Spleen (tissue), 11 donors: ENCODE results near the gene VWA3B. TPM values are rescaled to one million over a fixed set of nuclear protein-coding genes. Genes with fewer than 3 reads are reported as not detected.

Experiments used
- DNase-seq: peaks from one replicate; pipeline ENCODE4 v3.0.0-alpha.2; 2020
- H3K27ac ChIP-seq, 8 donors: fragments of 200-600 bp; sonication (generic) in 7 of 8; 1 replicate in 4 of 8; 2 replicates in 4 of 8; pipeline versions ENCODE4 v1.5.0 to v1.8.0; 2016 to 2021; ENCODE audit warnings: inconsistent platforms in 4 of 8, mild to moderate bottlenecking in 4 of 8, moderate library complexity in 1 of 8
- H3K27me3 ChIP-seq, 7 donors: fragments of 200-600 bp; sonication (generic) in 6 of 7; replicated peaks in 1 of 7; 1 replicate in 4 of 7; 2 replicates in 3 of 7; pipeline versions ENCODE4 v1.5.0 to v1.8.0; 2016 to 2021; ENCODE audit warnings: inconsistent platforms in 3 of 7, mild to moderate bottlenecking in 1 of 7
- H3K36me3 ChIP-seq, 6 donors: fragments of 200-600 bp; sonication (generic) in 5 of 6; 1 replicate in 4 of 6; 2 replicates in 2 of 6; pipeline versions ENCODE4 v1.5.0 to v1.8.0; 2016 to 2021; ENCODE audit warnings: inconsistent platforms in 2 of 6
- H3K4me1 ChIP-seq, 6 donors: fragments of 200-600 bp; sonication (generic) in 5 of 6; 1 replicate in 3 of 6; 2 replicates in 3 of 6; pipeline versions ENCODE4 v1.5.0 to v1.8.0; 2016 to 2021; ENCODE audit warnings: inconsistent platforms in 3 of 6
- H3K4me3 ChIP-seq, 8 donors: fragments of 200-600 bp; sonication (generic) in 7 of 8; 1 replicate in 4 of 8; 2 replicates in 4 of 8; pipeline versions ENCODE4 v1.5.0 to v1.8.0; 2016 to 2021; ENCODE audit warnings: inconsistent platforms in 4 of 8, mild to moderate bottlenecking in 4 of 8, moderate library complexity in 2 of 8
- H3K9me3 ChIP-seq, 8 donors: fragments of 200-600 bp; sonication (generic) in 7 of 8; 1 replicate in 4 of 8; 2 replicates in 4 of 8; pipeline versions ENCODE4 v1.5.0 to v1.8.0; 2016 to 2021; ENCODE audit warnings: inconsistent platforms in 4 of 8
- CTCF ChIP-seq, 11 experiments: fragments of 200-600 bp in 7 of 11; fragments of 450-650 bp in 4 of 11; sonication (generic) in 4 of 11; IDR thresholded peaks in 8 of 11; conservative IDR thresholded peaks in 3 of 11; 1 replicate in 7 of 11; 2 replicates in 4 of 11; pipeline versions ENCODE4 v1.4.0 to v1.8.0; 2016 to 2021; ENCODE audit warnings: antibody characterized with exemption in 11 of 11, inconsistent platforms in 4 of 11, mild to moderate bottlenecking in 1 of 11
- POLR2A ChIP-seq, 3 donors: fragments of 450-650 bp; IDR thresholded peaks; one replicate each; pipeline ENCODE4 v1.5.1; 2017; ENCODE audit warnings: antibody characterized with exemption in 3 of 3, mild to moderate bottlenecking in 1 of 3
- POLR2AphosphoS5 ChIP-seq, 3 donors: sonication (generic); formaldehyde crosslinking; IDR thresholded peaks; one replicate each; pipeline ENCODE4 v1.5.1; 2017; ENCODE audit warnings: antibody characterized with exemption in 3 of 3
- WGBS, 5 donors: extraction: QIAGEN DNeasy Blood & Tissue Kit in 3 of 5; methylation state at CpG; one replicate each; pipeline versions ENCODE4 v1.1.5 to v1.1.7; 2013 to 2018; 5-methylcytosine and 5-hydroxymethylcytosine counted together
- intact Hi-C: fragments of 100-400 bp; cut with DNase I; formaldehyde crosslinking; loops from one replicate; pipeline ENCODE4 v1.15.0; 2023; ENCODE audit warnings: low total_unique reads
- polyA plus RNA-seq, 3 donors: library from polyadenylated mRNA; stranded (reverse); fragments of 200-250 nt; gene quantifications; one replicate each; pipeline ENCODE4 v1.2.1, GENCODE V29; 2013
- total RNA-seq, 7 donors: library from RNA; depleted of rRNA in 3 of 7; stranded (reverse); fragments of >200 nt in 3 of 7; fragmentation: NEBNext Ultra II Directional in 4 of 7; extraction: Animal tissue kit (Norgen Biotek cat#: 25700) in 4 of 7; gene quantifications; one replicate each; pipeline versions ENCODE4 v1.1.0 to v1.2.1, GENCODE V29; 2016 to 2021
- donor health status: healthy with polysubstance abuse.
- donor health status: DM: no; HTN: no; CAD: no; lungs with moderate emphysema.
- donor health status: DM: no; HTN: no; CAD: no.
- donor health status: Bipolar disorder and iron deficiency.
- donor health status: healthy.
- donor health status: DM: no; HTN: no; CAD: no.
- donor health status: DM: yes; HTN: yes; CAD: no.

VWA3B gene
- total and polyA plus RNA-seq, 10 donors = 0.02 to 0.13 TPM; not detected in 8

GRCh38 chr2:98245491-98245890 is 158.5 kb downstream of the VWA3B start:
- Histone ChIP-seq H3K4me1 (no peaks in the 10 kb centered on the region), H3K9me3 (peaks cover 0 to 22% (median 20%) of the 10 kb centered on the region in 8 donors), H3K27me3 (peaks cover 0 to 5% (median 0%) of the 10 kb centered on the region in 7 donors), H3K36me3 (no peaks in the 10 kb centered on the region), H3K4me3 (no peak overlapping the region), H3K27ac (no peak overlapping the region)
- TF ChIP-seq POLR2AphosphoS5 (IDR thresholded peaks at IDR 0.05) (no peak), CTCF (IDR thresholded peaks at IDR 0.05 in 8 of 11, conservative IDR thresholded peaks at IDR 0.05 in 3 of 11) (no peak), POLR2A (IDR thresholded peaks at IDR 0.05) (no peak)
- DNase-seq = no peak
- intact Hi-C loops = no loop called here
- 72 to 84% (median 75%) methylated on average over 4 of the region's 4 CpGs for WGBS, 5 donors

- no peak for DNase-seq
- intact Hi-C loops = no loop called here
- TF ChIP-seq POLR2AphosphoS5 (IDR thresholded peaks at IDR 0.05) = no peak
- no peak for TF ChIP-seq CTCF (IDR thresholded peaks at IDR 0.05 in 8 of 11, conservative IDR thresholded peaks at IDR 0.05 in 3 of 11)
- TF ChIP-seq POLR2A (IDR thresholded peaks at IDR 0.05) = no peak
- Histone ChIP-seq H3K9me3 (peaks cover 0 to 22% (median 20%) of the 10 kb centered on the region in 8 donors), H3K4me1 (peaks cover 0 to 6% (median 0%) of the 10 kb centered on the region in 6 donors), H3K27ac (no peak overlapping the region), H3K4me3 (no peak overlapping the region), H3K36me3 (no peaks in the 10 kb centered on the region), H3K27me3 (no peaks in the 10 kb centered on the region)
Observed at GRCh38 chr2:98247383-98247782, 160.4 kb downstream of the VWA3B start.

- H3K36me3 ChIP-seq = no peaks in the 10 kb centered on the region
- no peak overlapping the region for H3K27ac ChIP-seq
- TF ChIP-seq CTCF (IDR thresholded peaks at IDR 0.05 in 8 of 11, conservative IDR thresholded peaks at IDR 0.05 in 3 of 11) = no peak
- TF ChIP-seq POLR2A (IDR thresholded peaks at IDR 0.05) = no peak
- no peak for TF ChIP-seq POLR2AphosphoS5 (IDR thresholded peaks at IDR 0.05)
- 65 to 71% (median 68%) methylated on average over 14 of the region's 14 CpGs for WGBS, 5 donors
- H3K4me1 ChIP-seq = peaks cover 0 to 9% (median 0%) of the 10 kb centered on the region in 6 donors
- peaks cover 0 to 14% (median 13%) of the 10 kb centered on the region in 8 donors for H3K9me3 ChIP-seq
- H3K4me3 ChIP-seq = no peak overlapping the region
- DNase-seq = no peak
- H3K27me3 ChIP-seq = no peaks in the 10 kb centered on the region
- intact Hi-C loops = no loop called here
Observed at GRCh38 chr2:98252038-98252773, 165.2 kb downstream of the VWA3B start.

- H3K9me3 ChIP-seq = peaks cover 0 to under 1% (median 0%) of the 10 kb centered on the region in 8 donors
- no peak overlapping the region for H3K4me3 ChIP-seq
- peaks cover 0 to 9% (median 0%) of the 10 kb centered on the region in 6 donors for H3K4me1 ChIP-seq
- H3K27me3 ChIP-seq = no peaks in the 10 kb centered on the region
- no peak for DNase-seq
- intact Hi-C loops = no loop called here
- H3K36me3 ChIP-seq = no peaks in the 10 kb centered on the region
- TF ChIP-seq POLR2AphosphoS5 (IDR thresholded peaks at IDR 0.05) (no peak), POLR2A (IDR thresholded peaks at IDR 0.05) (no peak), CTCF (IDR thresholded peaks at IDR 0.05 in 8 of 11, conservative IDR thresholded peaks at IDR 0.05 in 3 of 11) (no peak)
- no peak overlapping the region for H3K27ac ChIP-seq
- WGBS, 5 donors = 67 to 82% (median 78%) methylated on average over 5 of the region's 5 CpGs
Observed at GRCh38 chr2:98253461-98254070, 166.6 kb downstream of the VWA3B start.
